Neuronal stem cell (in vitro differentiated cells): ENCODE measurements around the gene PGLYRP4.

Experiments used
- DNase-seq: peaks from one replicate; pipeline ENCODE4 v3.0.0-alpha.2; 2013; ENCODE audit warnings: low spot score
- H2AFZ ChIP-seq: one replicate; pipeline ENCODE4 v1.6.1; 2013; ENCODE audit warnings: mild to moderate bottlenecking, low read length, inconsistent platforms
- H2AK5ac ChIP-seq: 2 replicates; pipeline ENCODE4 v1.6.1; 2013; ENCODE audit warnings: low read depth, mild to moderate bottlenecking, inconsistent platforms, low read length, moderate library complexity, mixed read lengths
- H2BK120ac ChIP-seq: 2 replicates; pipeline ENCODE4 v1.6.1; 2013; ENCODE audit warnings: low read depth, mild to moderate bottlenecking, inconsistent platforms, low read length, moderate library complexity, mixed read lengths
- H2BK12ac ChIP-seq: one replicate; pipeline ENCODE4 v1.6.1; 2013; ENCODE audit warnings: low read length, inconsistent platforms
- H2BK15ac ChIP-seq: 2 replicates; pipeline ENCODE4 v1.6.1; 2013; ENCODE audit warnings: mild to moderate bottlenecking, low read length, inconsistent platforms, mixed read lengths
- H2BK5ac ChIP-seq: one replicate; pipeline ENCODE4 v1.6.1; 2013; ENCODE audit warnings: inconsistent platforms, mild to moderate bottlenecking, low read length, moderate library complexity
- H3K14ac ChIP-seq: one replicate; pipeline ENCODE4 v1.6.1; 2013; ENCODE audit warnings: low read length, inconsistent platforms
- H3K18ac ChIP-seq: 2 replicates; pipeline ENCODE4 v1.6.1; 2013; ENCODE audit warnings: low read length, inconsistent platforms
- H3K23ac ChIP-seq: 2 replicates; pipeline ENCODE4 v1.6.1; 2013; ENCODE audit warnings: low read depth, mild to moderate bottlenecking, mixed read lengths, low read length, inconsistent platforms; ENCODE audit not compliant: poor library complexity
- H3K27ac ChIP-seq: replicated peaks from 3 replicates; pipeline ENCODE4 v1.5.1; 2013; ENCODE audit warnings: low read length, inconsistent platforms
- H3K27me3 ChIP-seq, 3 experiments: 2 replicates each; pipeline ENCODE4 v1.6.1; 2013; ENCODE audit warnings: low read length in 3 of 3, mild to moderate bottlenecking in 2 of 3, inconsistent platforms in 1 of 3, low read depth in 1 of 3, mixed read lengths in 1 of 3, moderate library complexity in 1 of 3; ENCODE audit not compliant: control insufficient read depth in 3 of 3, insufficient read depth in 3 of 3
- H3K36me3 ChIP-seq, 2 donors: replicated peaks in 1 of 2; 2 replicates each; pipeline ENCODE4 v1.6.1; 2013; ENCODE audit warnings: low read length in 2 of 2; ENCODE audit not compliant: control insufficient read depth in 2 of 2, insufficient read depth in 2 of 2
- H3K4ac ChIP-seq: 2 replicates; pipeline ENCODE4 v1.6.1; 2013; ENCODE audit warnings: inconsistent platforms, mild to moderate bottlenecking, low read length, moderate library complexity
- H3K4me1 ChIP-seq, 2 donors: 1 replicate in 1 of 2; 2 replicates in 1 of 2; pipeline ENCODE4 v1.6.1; 2013; ENCODE audit warnings: low read length in 2 of 2, low read depth in 1 of 2; ENCODE audit not compliant: control insufficient read depth in 2 of 2, insufficient read depth in 1 of 2
- H3K4me2 ChIP-seq: one replicate; pipeline ENCODE4 v1.6.1; 2013; ENCODE audit warnings: mild to moderate bottlenecking, low read length, inconsistent platforms; ENCODE audit not compliant: insufficient read depth, poor library complexity, severe bottlenecking
- H3K4me3 ChIP-seq, 2 donors: 2 replicates each; pipeline ENCODE4 v1.5.1; 2013; ENCODE audit warnings: low read length in 2 of 2, mild to moderate bottlenecking in 2 of 2, inconsistent platforms in 1 of 2, moderate library complexity in 1 of 2
- H3K79me1 ChIP-seq: one replicate; pipeline ENCODE4 v1.6.1; 2013; ENCODE audit warnings: low read depth, mild to moderate bottlenecking, inconsistent platforms, low read length, moderate library complexity
- H3K9ac ChIP-seq: one replicate; pipeline ENCODE4 v1.6.1; 2013; ENCODE audit warnings: mild to moderate bottlenecking, low read depth, low read length, inconsistent platforms; ENCODE audit not compliant: poor library complexity
- H3K9me3 ChIP-seq, 2 donors: replicated peaks in 1 of 2; 2 replicates each; pipeline versions ENCODE3 to v1.6.1; 2013; ENCODE audit warnings: low read length in 2 of 2, mild to moderate bottlenecking in 2 of 2, inconsistent platforms in 1 of 2, low read depth in 1 of 2, mixed read lengths in 1 of 2, moderate library complexity in 1 of 2; ENCODE audit not compliant: control insufficient read depth in 2 of 2, insufficient read depth in 1 of 2
- H4K8ac ChIP-seq: one replicate; pipeline ENCODE4 v1.6.1; 2013; ENCODE audit warnings: low read depth, mild to moderate bottlenecking, inconsistent platforms, low read length, moderate library complexity
- H4K91ac ChIP-seq: one replicate; pipeline ENCODE4 v1.6.1; 2013; ENCODE audit warnings: low read length, low read depth, mild to moderate bottlenecking, inconsistent platforms; ENCODE audit not compliant: poor library complexity
- WGBS, 2 donors: extraction: QIAGEN DNeasy Blood & Tissue Kit; methylation state at CpG; one replicate each; pipeline ENCODE4 v1.1.7; 2013; ENCODE audit warnings: missing lambda C conversion rate in 2 of 2, mixed read lengths in 1 of 2; ENCODE audit not compliant: insufficient read length in 2 of 2, insufficient replicate concordance in 1 of 2; ENCODE audit errors: extremely low coverage in 2 of 2; 5-methylcytosine and 5-hydroxymethylcytosine counted together

The PGLYRP4 gene

DNA sequence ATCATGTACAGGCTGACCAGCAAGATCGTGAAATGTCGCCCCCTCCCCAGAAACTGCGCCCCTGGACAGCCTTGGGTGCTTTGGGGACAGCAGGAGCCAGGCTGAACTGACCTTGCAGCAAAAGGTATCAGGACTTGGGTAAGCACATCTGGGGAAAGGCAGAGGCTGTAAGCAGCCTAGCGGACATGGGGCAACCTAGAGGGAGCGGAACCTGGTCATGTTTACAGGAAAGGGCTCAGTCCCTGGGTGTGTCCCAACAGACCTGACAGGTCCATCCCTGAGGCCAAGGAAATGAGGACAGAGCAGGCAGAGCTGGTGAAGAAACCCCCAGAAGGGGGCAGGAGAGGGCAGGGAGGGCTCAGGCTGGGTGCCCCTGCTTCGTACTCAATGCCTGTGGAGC lies 45.3 kb upstream of the PGLYRP4 start:
- Histone ChIP-seq H3K23ac (no peak overlapping the region), H2BK5ac (no peak overlapping the region), H4K8ac (no peak overlapping the region), H3K9me3 (no peaks in the 10 kb centered on the region), H2AK5ac (no peak overlapping the region), H2BK120ac (no peak overlapping the region), H2AFZ (no peak overlapping the region), H3K18ac (no peak overlapping the region), H3K27ac (no peak overlapping the region), H3K4ac (no peak overlapping the region), H2BK15ac (no peak overlapping the region), H3K36me3 (no peaks in the 10 kb centered on the region), H4K91ac (no peak overlapping the region), H3K9ac (no peak overlapping the region), H3K79me1 (no peaks in the 10 kb centered on the region), H3K4me2 (no peak overlapping the region), H3K4me1 (no peaks in the 10 kb centered on the region), H2BK12ac (no peak overlapping the region), H3K4me3 (peak overlapping the region in 1 of 2 donors; percentile 38), H3K27me3 (peaks cover 0 to 44% (median 0%) of the 10 kb centered on the region in 3 experiments), H3K14ac (no peak overlapping the region)
- no CpG with 5 or more reads among the region's 6 CpGs for WGBS, 2 donors
- no peak for DNase-seq

DNA sequence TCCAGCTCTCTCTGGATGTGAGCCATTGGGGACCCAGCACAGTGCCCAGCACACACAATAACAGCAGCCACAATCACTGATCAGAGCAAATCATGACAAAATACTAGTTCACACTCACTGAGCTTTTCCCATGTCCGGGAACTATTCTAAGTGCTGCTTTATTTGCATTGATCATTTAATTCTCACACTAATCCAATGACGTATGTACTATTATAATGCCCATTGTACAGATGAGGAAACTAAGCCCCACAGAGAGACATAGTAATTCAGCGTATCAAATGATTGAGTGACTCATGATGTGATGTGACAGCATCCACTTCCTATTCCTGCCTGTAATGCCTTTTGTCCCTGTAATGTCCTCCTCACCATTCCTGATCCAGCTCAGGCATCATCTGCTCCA lies 44.2 kb upstream of the PGLYRP4 start:
- no peak overlapping the region for H2BK5ac ChIP-seq
- H3K36me3 ChIP-seq, result no peaks in the 10 kb centered on the region
- H4K8ac ChIP-seq, result no peak overlapping the region
- H2BK12ac ChIP-seq, result no peak overlapping the region
- peaks cover 0 to 42% (median 0%) of the 10 kb centered on the region in 3 experiments for H3K27me3 ChIP-seq
- H3K18ac ChIP-seq, result no peak overlapping the region
- H4K91ac ChIP-seq, result no peak overlapping the region
- no peaks in the 10 kb centered on the region for H3K4me1 ChIP-seq
- no peak overlapping the region for H3K4ac ChIP-seq
- no peak overlapping the region for H3K14ac ChIP-seq
- no peak overlapping the region for H2BK120ac ChIP-seq
- no peak overlapping the region for H3K4me3 ChIP-seq
- no peak overlapping the region for H2AK5ac ChIP-seq
- no peak overlapping the region for H2BK15ac ChIP-seq
- no CpG with 5 or more reads among the region's 3 CpGs for WGBS, 2 donors
- H2AFZ ChIP-seq, result no peak overlapping the region
- DNase-seq, result no peak
- no peak overlapping the region for H3K23ac ChIP-seq
- no peak overlapping the region for H3K9ac ChIP-seq
- H3K27ac ChIP-seq, result no peak overlapping the region
- H3K79me1 ChIP-seq, result no peaks in the 10 kb centered on the region
- no peak overlapping the region for H3K4me2 ChIP-seq
- H3K9me3 ChIP-seq, result no peaks in the 10 kb centered on the region

DNA sequence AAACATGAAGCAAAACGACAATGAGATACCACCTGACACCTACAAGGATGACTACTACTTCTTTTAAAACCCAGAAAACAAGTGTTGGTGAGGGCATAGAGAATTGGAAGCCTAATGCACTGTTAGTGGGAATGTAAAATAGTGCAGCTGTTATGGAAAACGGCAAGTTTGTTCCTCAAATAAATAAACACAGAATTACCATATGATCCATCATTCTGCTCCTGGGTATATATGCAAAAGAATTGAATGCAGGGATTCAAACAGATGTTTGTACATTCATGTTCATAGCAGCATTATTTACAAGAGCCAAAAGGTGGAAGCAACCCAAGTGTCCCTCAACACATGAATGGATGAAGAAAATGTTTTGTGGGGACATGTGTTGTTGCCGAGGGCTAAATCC lies 43.6 kb upstream of the PGLYRP4 start:
- Histone ChIP-seq H3K4me1 (no peaks in the 10 kb centered on the region), H2BK12ac (no peak overlapping the region), H2BK120ac (no peak overlapping the region), H3K23ac (no peak overlapping the region), H2BK15ac (no peak overlapping the region), H3K79me1 (no peaks in the 10 kb centered on the region), H3K4me3 (no peak overlapping the region), H3K27ac (no peak overlapping the region), H3K4me2 (no peak overlapping the region), H3K27me3 (peaks cover 0 to 37% (median 0%) of the 10 kb centered on the region in 3 experiments), H3K36me3 (no peaks in the 10 kb centered on the region), H4K91ac (no peak overlapping the region), H3K4ac (no peak overlapping the region), H2BK5ac (no peak overlapping the region), H3K9ac (no peak overlapping the region), H3K9me3 (no peaks in the 10 kb centered on the region), H4K8ac (no peak overlapping the region), H3K18ac (no peak overlapping the region), H2AFZ (no peak overlapping the region), H2AK5ac (no peak overlapping the region), H3K14ac (no peak overlapping the region)
- no CpG with 5 or more reads among the region's 3 CpGs for WGBS, 2 donors
- DNase-seq, result no peak

DNA sequence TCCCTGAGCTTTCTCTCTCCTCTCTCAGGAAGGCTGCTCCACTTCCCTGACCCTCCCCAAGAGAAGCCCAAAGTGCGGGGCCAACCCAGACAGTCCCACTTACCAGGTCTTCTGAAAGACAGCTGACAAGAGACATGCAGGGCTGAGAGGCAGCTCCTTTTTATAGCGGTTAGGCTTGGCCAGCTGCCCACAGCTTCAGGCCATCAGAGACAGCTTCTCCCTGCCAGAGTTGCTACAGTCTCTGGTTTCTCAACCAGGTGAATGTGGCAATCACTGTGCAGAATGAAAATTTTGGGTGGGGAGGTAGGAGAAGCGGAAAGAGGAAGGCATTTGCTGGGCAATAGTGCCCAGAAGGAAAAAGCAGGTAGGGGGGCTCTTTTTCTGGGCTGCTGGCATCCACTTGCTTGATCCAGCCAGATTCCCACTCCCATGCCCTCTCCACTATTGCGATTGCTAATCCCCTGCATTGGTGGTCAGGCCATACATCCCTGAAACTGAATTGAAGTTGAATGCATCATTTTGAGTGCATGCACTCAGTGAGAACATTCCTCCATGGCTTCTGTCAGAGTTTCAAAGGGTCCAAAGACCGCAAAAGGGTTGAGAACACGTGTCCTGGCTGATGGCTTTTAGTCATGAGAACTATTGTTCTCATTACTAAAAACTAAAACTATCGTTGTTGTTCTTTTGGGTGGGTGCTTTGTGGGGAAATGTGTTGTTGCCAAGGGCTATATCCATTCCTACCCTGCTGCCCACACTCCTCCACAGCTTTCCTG lies 42.5 kb upstream of the PGLYRP4 start, which contains the start of gene S100A8:
Gene S100A8 (minus strand): TSS at position 136 of the 773 bp plus-strand sequence. CDS start 538 bp downstream, outside the sequence.
- no peak within 1 kb of the TSS for H2BK120ac ChIP-seq
- no peak within 1 kb of the TSS for H3K27ac ChIP-seq
- H3K4me2 ChIP-seq, result no peak within 1 kb of the TSS
- no peak within 1 kb of the TSS for H4K91ac ChIP-seq
- H4K8ac ChIP-seq, result no peak within 1 kb of the TSS
- H3K4me1 ChIP-seq, result no peaks in the 10 kb centered on the region
- no peak within 1 kb of the TSS for H3K18ac ChIP-seq
- H3K36me3 ChIP-seq, result no peaks in the 10 kb centered on the region
- no peaks in the 10 kb centered on the region for H3K79me1 ChIP-seq
- H2BK15ac ChIP-seq, result no peak within 1 kb of the TSS
- WGBS, 2 donors, result no CpG with 5 or more reads among the region's 7 CpGs
- H3K4ac ChIP-seq, result no peak within 1 kb of the TSS
- H2AFZ ChIP-seq, result no peak within 1 kb of the TSS
- H3K9ac ChIP-seq, result no peak within 1 kb of the TSS
- no peak within 1 kb of the TSS for H2AK5ac ChIP-seq
- no peak within 1 kb of the TSS for H2BK12ac ChIP-seq
- H3K23ac ChIP-seq, result no peak within 1 kb of the TSS
- H3K4me3 ChIP-seq, result no peak within 1 kb of the TSS
- no peak for DNase-seq
- no peak within 1 kb of the TSS for H3K14ac ChIP-seq
- no peaks in the 10 kb centered on the region for H3K9me3 ChIP-seq
- no peak within 1 kb of the TSS for H2BK5ac ChIP-seq
- peaks cover 0 to 31% (median 0%) of the 10 kb centered on the region in 3 experiments for H3K27me3 ChIP-seq
